Endothelial cell of umbilical vein (primary cell): ENCODE data around the gene BEX3. TPM values are rescaled to one million over a fixed set of nuclear protein-coding genes. Genes with fewer than 3 reads are reported as not detected.

Experiments
- BruUV-seq: library from RNA; stranded (reverse); fragments of 400-500 nt; replicated peaks from 2 replicates; lab custom pipeline; 2021; lab: Mats Ljungman, UMichigan
- CTCF ChIA-PET: fragments of 300-600, 350-600 bp; sonication (Branson Sonifier 250); formaldehyde crosslinking; loops from one replicate; lab custom pipeline; 2021; ENCODE audit warnings: antibody characterized with exemption, inconsistent platforms; lab: Charles Lee
- POLR2A ChIA-PET: fragments of 300-600, 350-600 bp; sonication (Branson Sonifier 250); formaldehyde crosslinking; loops from one replicate; lab custom pipeline; 2021; ENCODE audit warnings: antibody characterized with exemption, inconsistent platforms; lab: Charles Lee
- DNase-seq: peaks from one replicate; pipeline ENCODE4 v3.0.0-alpha.2; 2011; ENCODE audit warnings: low read depth, low spot score
- FAIRE-seq: peaks from 2 replicates; lab custom pipeline; 2011; peaks lifted over from hg19 to GRCh38; lab: Jason Lieb, UNC
- H2AFZ ChIP-seq: 2 replicates; pipeline ENCODE4 v1.6.0; 2012; ENCODE audit warnings: low read depth, low read length, control low read depth, inconsistent platforms
- H3K27ac ChIP-seq: 2 replicates; pipeline ENCODE4 v1.5.1; 2011; ENCODE audit warnings: low read depth, mild to moderate bottlenecking, control low read depth, low read length, moderate library complexity; ENCODE audit not compliant: insufficient read depth
- H3K27me3 ChIP-seq, 2 experiments: 2 replicates each; pipeline versions ENCODE4 v1.6.0 to v1.6.1; 2011; ENCODE audit warnings: low read length in 2 of 2, mixed read lengths in 1 of 2; ENCODE audit not compliant: control insufficient read depth in 2 of 2, insufficient read depth in 2 of 2
- H3K36me3 ChIP-seq, 2 experiments: 2 replicates in 1 of 2; 3 replicates in 1 of 2; pipeline ENCODE4 v1.5.1; 2011; ENCODE audit warnings: low read length in 2 of 2, mild to moderate bottlenecking in 1 of 2, moderate library complexity in 1 of 2; ENCODE audit not compliant: control insufficient read depth in 2 of 2, insufficient read depth in 2 of 2; ENCODE audit errors: extremely low read depth in 1 of 2
- H3K4me1 ChIP-seq: 3 replicates; pipeline ENCODE4 v1.5.1; 2011; ENCODE audit warnings: mild to moderate bottlenecking, low read length; ENCODE audit not compliant: control insufficient read depth, insufficient read depth; ENCODE audit errors: extremely low read depth
- H3K4me2 ChIP-seq: 2 replicates; pipeline ENCODE4 v1.6.1; 2011; ENCODE audit warnings: low read length, control low read depth, mixed read lengths; ENCODE audit not compliant: insufficient read depth
- H3K4me3 ChIP-seq, 3 experiments: fragments of 200-600 bp in 1 of 3; sonication (generic), shearing (Covaris generic) in 1 of 3; replicated peaks in 1 of 3; 2 replicates each; pipeline ENCODE4 v1.5.1; 2011 to 2016; ENCODE audit warnings: control low read depth in 3 of 3, low read length in 3 of 3, mild to moderate bottlenecking in 2 of 3, inconsistent platforms in 1 of 3, low read depth in 1 of 3, moderate library complexity in 1 of 3; ENCODE audit not compliant: insufficient read depth in 1 of 3
- H3K79me2 ChIP-seq: 2 replicates; pipeline ENCODE4 v1.6.0; 2012; ENCODE audit warnings: low read length, inconsistent platforms; ENCODE audit not compliant: control insufficient read depth, insufficient read depth
- H3K9ac ChIP-seq: replicated peaks from 2 replicates; pipeline ENCODE3; 2011; ENCODE audit warnings: low read length, control low read depth; ENCODE audit not compliant: insufficient read depth; ENCODE audit errors: extremely low read depth
- H3K9me1 ChIP-seq: replicated peaks from 3 replicates; pipeline ENCODE4 v1.6.0; 2011; ENCODE audit warnings: mild to moderate bottlenecking, low read length; ENCODE audit not compliant: control insufficient read depth, insufficient read depth; ENCODE audit errors: extremely low read depth
- H3K9me3 ChIP-seq: replicated peaks from 2 replicates; pipeline ENCODE4 v1.5.1; 2012; ENCODE audit warnings: low read length, inconsistent platforms; ENCODE audit not compliant: control insufficient read depth, insufficient read depth
- H4K20me1 ChIP-seq: replicated peaks from 2 replicates; pipeline ENCODE3; 2011; ENCODE audit warnings: mild to moderate bottlenecking, low read length; ENCODE audit not compliant: control insufficient read depth, insufficient read depth; ENCODE audit errors: extremely low read depth
- EZH2 ChIP-seq: IDR thresholded peaks from 2 replicates; pipeline ENCODE4 v1.6.1; 2012; ENCODE audit warnings: borderline replicate concordance, low read depth, mild to moderate bottlenecking, moderate library complexity, low read length, inconsistent platforms; ENCODE audit not compliant: severe bottlenecking
- FOS ChIP-seq: IDR thresholded peaks from 2 replicates; pipeline ENCODE4 v1.6.1; 2011; ENCODE audit warnings: mild to moderate bottlenecking, low read length, moderate library complexity, borderline replicate concordance; ENCODE audit not compliant: insufficient read depth
- GATA2 ChIP-seq: IDR thresholded peaks from 2 replicates; pipeline ENCODE4 v1.7.0; 2011; ENCODE audit warnings: low read depth, mild to moderate bottlenecking, moderate library complexity, mixed read lengths, low read length; ENCODE audit not compliant: insufficient read length, insufficient read depth
- JUN ChIP-seq: IDR thresholded peaks from 2 replicates; pipeline ENCODE4 v1.6.1; 2011; ENCODE audit warnings: borderline replicate concordance, low read depth; ENCODE audit not compliant: insufficient read length, insufficient read depth
- MAX ChIP-seq: IDR thresholded peaks from 2 replicates; pipeline ENCODE4 v1.6.1; 2011; ENCODE audit not compliant: insufficient read depth, insufficient read length
- MYC ChIP-seq: IDR thresholded peaks from one replicate; pipeline ENCODE4 v1.6.1; 2011; ENCODE audit warnings: mild to moderate bottlenecking, low read depth, low read length
- POLR2A ChIP-seq: IDR thresholded peaks from 2 replicates; pipeline ENCODE4 v1.6.1; 2012; ENCODE audit warnings: low read depth, mild to moderate bottlenecking, control low read depth, low read length
- POLR2AphosphoS5 ChIP-seq: IDR thresholded peaks from 2 replicates; pipeline ENCODE4 v1.6.1; 2012; ENCODE audit warnings: low read depth, mild to moderate bottlenecking, control low read depth, low read length, moderate library complexity; ENCODE audit not compliant: insufficient read depth
- dilution Hi-C: fragments of 300-500 bp; cut with MboI; formaldehyde crosslinking; loops from one replicate; pipeline ENCODE4 v1.15.0; 2019; ENCODE audit warnings: low sequenced_read_pairs; ENCODE audit not compliant: extremely low pct_ligation_motif_present
- intact Hi-C: fragments of 100-400 bp; cut with micrococcal nuclease; formaldehyde crosslinking; loops from one replicate; pipeline ENCODE4 v1.10.0; 2022
- polyA plus RNA-seq, 4 experiments: library from polyadenylated mRNA; depleted of rRNA in 3 of 4; stranded (reverse) in 3 of 4; unstranded in 1 of 4; fragments of >200 nt; gene quantifications; 2 replicates each; pipeline versions ENCODE4 v1.2.1 to v1.2.3, GENCODE V29; 2011 to 2012; ENCODE audit warnings: missing spikeins in 1 of 4
- total RNA-seq: library from RNA; stranded (reverse); gene quantifications from 2 replicates; pipeline ENCODE4 v1.2.3, GENCODE V29; 2021
- TF ChIP-seq, protein P1 (sequence below), 2 donors: IDR thresholded peaks; 1 replicate in 1 of 2; 2 replicates in 1 of 2; pipeline ENCODE4 v1.5.1; 2011; ENCODE audit warnings: low read length in 2 of 2, mild to moderate bottlenecking in 2 of 2, moderate library complexity in 2 of 2, control low read depth in 1 of 2, inconsistent platforms in 1 of 2, low read depth in 1 of 2; ENCODE audit not compliant: insufficient read depth in 1 of 2; ENCODE audit errors: extremely low read depth in 1 of 2

Gene BEX3
- total and polyA plus RNA-seq, 2 donors (not counting 3 experiments of a cell fraction or from before 2014, with no cell fraction given), result 227 to 332 TPM

- H3K79me2 ChIP-seq, result peaks cover 20% of the 10 kb centered on the region
- CTCF ChIA-PET, result no interaction called here
- POLR2A ChIA-PET, result no interaction called here
- no peak overlapping the region for H3K4me2 ChIP-seq
- dilution Hi-C loops (no loop called here), intact Hi-C loops (loop anchor here (1.0 kb wide), 1 partner anchor 17 kb away; no protein-coding TSS in a partner anchor)
- DNase-seq, result peak; percentile 80
- FAIRE-seq, result peak; percentile 71
- no peaks in the 10 kb centered on the region for H3K36me3 ChIP-seq
- H4K20me1 ChIP-seq, result no peaks in the 10 kb centered on the region
- peak overlapping the region; percentile 1 for H3K27ac ChIP-seq
- no peak overlapping the region for H3K4me3 ChIP-seq
- H3K27me3 ChIP-seq, result no peaks in the 10 kb centered on the region
- BruUV-seq, result no TSS peak
- no peaks in the 10 kb centered on the region for H3K9me1 ChIP-seq
- no peak overlapping the region for H3K9ac ChIP-seq
- no peak overlapping the region for H2AFZ ChIP-seq
- H3K9me3 ChIP-seq, result no peaks in the 10 kb centered on the region
- H3K4me1 ChIP-seq, result peaks cover 31% of the 10 kb centered on the region
- TF ChIP-seq, protein P1, sequence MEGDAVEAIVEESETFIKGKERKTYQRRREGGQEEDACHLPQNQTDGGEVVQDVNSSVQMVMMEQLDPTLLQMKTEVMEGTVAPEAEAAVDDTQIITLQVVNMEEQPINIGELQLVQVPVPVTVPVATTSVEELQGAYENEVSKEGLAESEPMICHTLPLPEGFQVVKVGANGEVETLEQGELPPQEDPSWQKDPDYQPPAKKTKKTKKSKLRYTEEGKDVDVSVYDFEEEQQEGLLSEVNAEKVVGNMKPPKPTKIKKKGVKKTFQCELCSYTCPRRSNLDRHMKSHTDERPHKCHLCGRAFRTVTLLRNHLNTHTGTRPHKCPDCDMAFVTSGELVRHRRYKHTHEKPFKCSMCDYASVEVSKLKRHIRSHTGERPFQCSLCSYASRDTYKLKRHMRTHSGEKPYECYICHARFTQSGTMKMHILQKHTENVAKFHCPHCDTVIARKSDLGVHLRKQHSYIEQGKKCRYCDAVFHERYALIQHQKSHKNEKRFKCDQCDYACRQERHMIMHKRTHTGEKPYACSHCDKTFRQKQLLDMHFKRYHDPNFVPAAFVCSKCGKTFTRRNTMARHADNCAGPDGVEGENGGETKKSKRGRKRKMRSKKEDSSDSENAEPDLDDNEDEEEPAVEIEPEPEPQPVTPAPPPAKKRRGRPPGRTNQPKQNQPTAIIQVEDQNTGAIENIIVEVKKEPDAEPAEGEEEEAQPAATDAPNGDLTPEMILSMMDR (IDR thresholded peaks at IDR 0.05; ENCODE audit: extremely low read depth in 1 of 2, insufficient read depth in 1 of 2, low read depth in 1 of 2, low read length in 2 of 2), result no peak
- no peak for TF ChIP-seq POLR2A
- no peak for TF ChIP-seq POLR2AphosphoS5
- peak; percentile 62 for TF ChIP-seq GATA2
Observed at GRCh38 chrX:103360092-103360491, 16.2 kb upstream of the BEX3 start.

DNA sequence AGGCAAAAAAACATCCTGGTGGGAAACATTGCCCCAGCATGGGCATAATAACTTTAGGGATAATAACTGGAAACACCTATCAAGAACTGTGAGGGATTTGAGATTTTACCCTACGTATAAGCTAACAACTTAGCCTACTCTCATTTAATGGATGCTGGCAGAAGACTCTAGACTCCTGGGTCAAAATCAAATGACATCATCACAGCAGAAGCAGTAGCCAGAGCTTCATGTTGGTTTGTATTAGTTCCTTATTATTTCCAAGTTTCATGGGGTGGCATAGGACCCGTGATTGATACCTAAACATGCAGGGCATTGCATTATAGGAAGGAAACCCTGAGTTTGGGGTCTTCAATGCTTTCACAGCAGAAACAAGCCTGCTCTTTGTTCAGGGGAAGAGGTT, 15.4 kb upstream of the BEX3 start:
- FAIRE-seq, result no peak
- peak overlapping the region; percentile 1 for H3K27ac ChIP-seq
- intact Hi-C loops, result loop anchor here (1.0 kb wide), 1 partner anchor 16 kb away; no protein-coding TSS in a partner anchor

More for the DNA sequence above, 15.4 kb upstream of the BEX3 start:
- ChIA-PET CTCF (no interaction called here), POLR2A (no interaction called here)
- no peaks in the 10 kb centered on the region for H3K36me3 ChIP-seq
- H3K27me3 ChIP-seq, result no peaks in the 10 kb centered on the region
- DNase-seq, result peak; percentile 21
- BruUV-seq, result no TSS peak
- no peaks in the 10 kb centered on the region for H4K20me1 ChIP-seq
- TF ChIP-seq POLR2A (no peak), POLR2AphosphoS5 (no peak), MAX (no peak), JUN (no peak), MYC (no peak), GATA2 (no peak), FOS (no peak), EZH2 (no peak)
- TF ChIP-seq, protein P1 (IDR thresholded peaks at IDR 0.05; ENCODE audit: extremely low read depth in 1 of 2, insufficient read depth in 1 of 2, low read depth in 1 of 2, low read length in 2 of 2), result no peak
- H3K79me2 ChIP-seq, result peaks cover 20% of the 10 kb centered on the region
- peaks cover 31% of the 10 kb centered on the region for H3K4me1 ChIP-seq
- H3K9me1 ChIP-seq, result no peaks in the 10 kb centered on the region
- no peak overlapping the region for H3K9ac ChIP-seq
- H2AFZ ChIP-seq, result no peak overlapping the region
- dilution Hi-C loops, result no loop called here
- no peaks in the 10 kb centered on the region for H3K9me3 ChIP-seq
- H3K4me3 ChIP-seq, result no peak overlapping the region
- H3K4me2 ChIP-seq, result no peak overlapping the region
